SH-SY5Y (cell line): ENCODE results near the gene CAMKMT.

Source experiments
- GATA2 ChIP-seq: IDR thresholded peaks from 2 replicates; pipeline ENCODE4 v1.6.1; 2011; ENCODE audit warnings: mild to moderate bottlenecking, low read depth, low read length
- GATA3 ChIP-seq: IDR thresholded peaks from 2 replicates; pipeline ENCODE4 v1.6.1; 2011; ENCODE audit warnings: low read depth, mild to moderate bottlenecking, low read length, moderate library complexity

Gene CAMKMT

GRCh38 chr2:44745922-44746766 is 384.4 kb downstream of the CAMKMT start:
- TF ChIP-seq GATA3 (no peak), GATA2 (no peak)

- TF ChIP-seq GATA2 (no peak), GATA3 (no peak)
These were observed 385.3 kb downstream of the CAMKMT start for GRCh38 chr2:44746856-44747615.

GRCh38 chr2:44747794-44748193 is 386.0 kb downstream of the CAMKMT start:
- peak; percentile 7; the same call in 1 of the 2 replicates for TF ChIP-seq GATA2
- 0 out of 2 replicates have a peak, but pooled peaks have one; percentile 57 for TF ChIP-seq GATA3

- TF ChIP-seq GATA3 = no peak
- no peak for TF ChIP-seq GATA2
These were observed 390.2 kb downstream of the CAMKMT start for GRCh38 chr2:44751754-44752479.

- TF ChIP-seq GATA3 = no peak
- TF ChIP-seq GATA2 = no peak
These were observed 391.0 kb downstream of the CAMKMT start for GRCh38 chr2:44752761-44753160.

GRCh38 chr2:44753552-44754285 is 392.0 kb downstream of the CAMKMT start:
- TF ChIP-seq GATA3 (no peak), GATA2 (no peak)

GRCh38 chr2:44758591-44758990 is 396.8 kb downstream of the CAMKMT start:
- TF ChIP-seq GATA2 = no peak
- no peak for TF ChIP-seq GATA3

- TF ChIP-seq GATA3 = no peak
- no peak for TF ChIP-seq GATA2
These were observed 398.1 kb downstream of the CAMKMT start for GRCh38 chr2:44759823-44760222.

- no peak for TF ChIP-seq GATA3
- TF ChIP-seq GATA2 = no peak
These were observed 401.6 kb downstream of the CAMKMT start for GRCh38 chr2:44763275-44763782.

- no peak for TF ChIP-seq GATA2
- no peak for TF ChIP-seq GATA3
These were observed 404.5 kb downstream of the CAMKMT start for GRCh38 chr2:44766220-44766619.

- TF ChIP-seq GATA3 = peak; percentile 74
- peak; percentile 59; the same call in 1 of the 2 replicates for TF ChIP-seq GATA2
These were observed 405.0 kb downstream of the CAMKMT start for GRCh38 chr2:44766777-44767176.

- no peak for TF ChIP-seq GATA2
- no peak for TF ChIP-seq GATA3
These were observed 405.9 kb downstream of the CAMKMT start for GRCh38 chr2:44767691-44768090.

GRCh38 chr2:44768438-44769236 is 406.9 kb downstream of the CAMKMT start:
- TF ChIP-seq GATA3 = no peak
- no peak for TF ChIP-seq GATA2
